ENCODE data around the gene OR52N5. TPM values are rescaled to one million over a fixed set of nuclear protein-coding genes. Genes with fewer than 3 reads are reported as not detected.
A peak's percentile ranks its signal among the peaks of the same experiment; 100 is the strongest.

The OR52N5 gene
- total RNA-seq, 1 donor from 2014 or later: not detected

- Histone ChIP-seq H3K27ac (ENCODE audit: low read depth, low read length) (no peak within 1 kb of the TSS), H3K79me2 (ENCODE audit: insufficient read depth, low read length) (no peaks in the 10 kb centered on the region), H3K9me3 (ENCODE audit: insufficient read depth, low read depth, low read length) (no peaks in the 10 kb centered on the region), H3K9ac (ENCODE audit: low read length) (peak within 1 kb of the TSS; percentile 68), H3K4me2 (ENCODE audit: low read length) (peak within 1 kb of the TSS; percentile 84), H3K4me3 (ENCODE audit: insufficient read depth, low read depth, low read length) (peak within 1 kb of the TSS; percentile 51), H4K20me1 (ENCODE audit: insufficient read depth, low read length) (no peaks in the 10 kb centered on the region), H3K27me3 (ENCODE audit: insufficient read depth, low read length) (no peaks in the 10 kb centered on the region), H3K4me1 (ENCODE audit: insufficient read depth, low read length) (peaks cover 4% of the 10 kb centered on the region), H3K36me3 (ENCODE audit: insufficient read depth, low read length) (no peaks in the 10 kb centered on the region), H2AFZ (ENCODE audit: low read depth, low read length) (peak within 1 kb of the TSS; percentile 73)
- Mint-ChIP-seq H3K9me3 (ENCODE audit: unreplicated experiment) (peaks cover 8% of the 10 kb centered on the region), H3K27me3 (ENCODE audit: low read depth, unreplicated experiment) (no peaks in the 10 kb centered on the region), H3K4me3 (ENCODE audit: unreplicated experiment) (peak within 1 kb of the TSS; percentile 46), H3K27ac (ENCODE audit: unreplicated experiment) (no peak within 1 kb of the TSS), H3K4me1 (ENCODE audit: low read depth, unreplicated experiment) (no peaks in the 10 kb centered on the region), H3K36me3 (ENCODE audit: low read depth, unreplicated experiment) (no peaks in the 10 kb centered on the region)
- no peak for TF ChIP-seq EZH2 (IDR thresholded peaks at IDR 0.05; ENCODE audit: insufficient read depth, low read length)
- TF ChIP-seq CTCF (IDR thresholded peaks at IDR 0.05; ENCODE audit: insufficient read depth, low read depth, low read length): peak; percentile 78
- peak; percentile 65 for FAIRE-seq
- peak; percentile 28 for DNase-seq (ENCODE audit: low read depth)
These were observed 25.5 kb upstream of the OR52N5 start, which contains the start of gene OR52N2 for GRCh38 chr11:5808500-5809121. OR52N2 (plus strand) TSS chr11:5808924; CDS start chr11:5820336, 11,412 bp downstream.

- Histone ChIP-seq H3K27ac (ENCODE audit: low read depth, low read length) (no peak overlapping the region), H3K36me3 (ENCODE audit: insufficient read depth, low read length) (no peaks in the 10 kb centered on the region), H3K9me3 (ENCODE audit: insufficient read depth, low read depth, low read length) (no peaks in the 10 kb centered on the region), H3K9ac (ENCODE audit: low read length) (no peak overlapping the region), H4K20me1 (ENCODE audit: insufficient read depth, low read length) (no peaks in the 10 kb centered on the region), H3K4me2 (ENCODE audit: low read length) (no peak overlapping the region), H3K79me2 (ENCODE audit: insufficient read depth, low read length) (no peaks in the 10 kb centered on the region), H3K27me3 (ENCODE audit: insufficient read depth, low read length) (no peaks in the 10 kb centered on the region), H3K4me1 (ENCODE audit: insufficient read depth, low read length) (peaks cover 4% of the 10 kb centered on the region), H2AFZ (ENCODE audit: low read depth, low read length) (no peak overlapping the region), H3K4me3 (ENCODE audit: insufficient read depth, low read depth, low read length) (no peak overlapping the region)
- Mint-ChIP-seq H3K9me3 (ENCODE audit: unreplicated experiment) (peaks cover 13% of the 10 kb centered on the region), H3K4me1 (ENCODE audit: low read depth, unreplicated experiment) (no peaks in the 10 kb centered on the region), H3K27me3 (ENCODE audit: low read depth, unreplicated experiment) (no peaks in the 10 kb centered on the region), H3K4me3 (ENCODE audit: unreplicated experiment) (no peak overlapping the region), H3K27ac (ENCODE audit: unreplicated experiment) (no peak overlapping the region), H3K36me3 (ENCODE audit: low read depth, unreplicated experiment) (no peaks in the 10 kb centered on the region)
- TF ChIP-seq CTCF (IDR thresholded peaks at IDR 0.05; ENCODE audit: insufficient read depth, low read depth, low read length): no peak
- TF ChIP-seq EZH2 (IDR thresholded peaks at IDR 0.05; ENCODE audit: insufficient read depth, low read length): no peak
- FAIRE-seq: no peak
- no peak for DNase-seq (ENCODE audit: low read depth)
These were observed 24.4 kb upstream of the OR52N5 start for GRCh38 chr11:5807580-5807979.

GRCh38 chr11:5803982-5804381 is 20.8 kb upstream of the OR52N5 start:
- H3K4me1 ChIP-seq (ENCODE audit: insufficient read depth, low read length): peaks cover 4% of the 10 kb centered on the region
- H3K9me3 Mint-ChIP-seq (ENCODE audit: unreplicated experiment): peaks cover 13% of the 10 kb centered on the region
- FAIRE-seq (no peak), DNase-seq (ENCODE audit: low read depth) (no peak)
- no peaks in the 10 kb centered on the region for H3K36me3 ChIP-seq (ENCODE audit: insufficient read depth, low read length)
- H3K4me3 Mint-ChIP-seq (ENCODE audit: unreplicated experiment): no peak overlapping the region
- H2AFZ ChIP-seq (ENCODE audit: low read depth, low read length): no peak overlapping the region
- no peaks in the 10 kb centered on the region for H3K4me1 Mint-ChIP-seq (ENCODE audit: low read depth, unreplicated experiment)
- no peaks in the 10 kb centered on the region for H3K27me3 Mint-ChIP-seq (ENCODE audit: low read depth, unreplicated experiment)
- no peaks in the 10 kb centered on the region for H3K79me2 ChIP-seq (ENCODE audit: insufficient read depth, low read length)
- no peak overlapping the region for H3K27ac Mint-ChIP-seq (ENCODE audit: unreplicated experiment)
- no peaks in the 10 kb centered on the region for H3K27me3 ChIP-seq (ENCODE audit: insufficient read depth, low read length)
- H3K9me3 ChIP-seq (ENCODE audit: insufficient read depth, low read depth, low read length): no peaks in the 10 kb centered on the region
- H3K4me3 ChIP-seq (ENCODE audit: insufficient read depth, low read depth, low read length): no peak overlapping the region
- no peaks in the 10 kb centered on the region for H4K20me1 ChIP-seq (ENCODE audit: insufficient read depth, low read length)
- H3K4me2 ChIP-seq (ENCODE audit: low read length): no peak overlapping the region
- H3K9ac ChIP-seq (ENCODE audit: low read length): no peak overlapping the region
- H3K27ac ChIP-seq (ENCODE audit: low read depth, low read length): no peak overlapping the region
- no peaks in the 10 kb centered on the region for H3K36me3 Mint-ChIP-seq (ENCODE audit: low read depth, unreplicated experiment)
- no peak for TF ChIP-seq EZH2 (IDR thresholded peaks at IDR 0.05; ENCODE audit: insufficient read depth, low read length)
- TF ChIP-seq CTCF (IDR thresholded peaks at IDR 0.05; ENCODE audit: insufficient read depth, low read depth, low read length): no peak
